NT2/D1 (cell line): ENCODE measurements around the gene IL24.

Experiments used
- SUZ12 ChIP-seq: IDR thresholded peaks from 2 replicates; pipeline ENCODE4 v1.6.1; 2011; ENCODE audit not compliant: insufficient read length, insufficient read depth; ENCODE audit errors: extremely low read depth
- YY1 ChIP-seq: IDR thresholded peaks from 2 replicates; pipeline ENCODE4 v1.6.1; 2011; ENCODE audit not compliant: insufficient read length, insufficient read depth
- ZNF274 ChIP-seq: IDR thresholded peaks from 2 replicates; pipeline ENCODE4 v1.6.1; 2011; ENCODE audit warnings: mild to moderate bottlenecking, low read depth, low read length

DNA sequence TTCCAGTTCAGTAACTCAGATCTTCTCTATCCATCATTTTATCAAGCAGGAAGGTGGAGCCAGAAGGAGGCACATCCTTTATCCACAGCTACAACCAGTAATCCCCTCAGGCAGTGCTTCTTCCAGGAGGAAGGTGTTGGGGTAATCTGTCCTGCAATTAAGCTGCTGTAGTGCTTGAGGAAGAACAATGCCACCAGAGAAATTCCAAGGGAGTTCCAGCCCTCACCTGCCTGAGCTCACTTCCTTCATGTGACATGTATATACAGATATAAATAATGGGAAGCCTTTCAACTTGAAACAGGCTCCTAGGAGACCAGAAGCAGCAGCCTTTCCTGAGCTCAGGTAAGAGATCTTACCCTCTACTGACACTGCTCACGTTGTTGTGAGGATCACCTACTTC, 34.0 kb upstream of the IL24 start:
- TF ChIP-seq ZNF274 (no peak), YY1 (no peak), SUZ12 (no peak)
